Mammary epithelial cell (primary cell): ENCODE results near the gene ADGRD1.

Source experiments
- EZH2 ChIP-seq: IDR thresholded peaks from 2 replicates; pipeline ENCODE4 v1.6.1; 2012; ENCODE audit warnings: low read length, inconsistent platforms, borderline replicate concordance
- TF ChIP-seq, protein P1 (sequence below), 2 donors: IDR thresholded peaks in 1 of 2; conservative IDR thresholded peaks in 1 of 2; 2 replicates each; pipeline ENCODE4 v1.5.1; 2011 to 2012; ENCODE audit warnings: inconsistent platforms in 2 of 2, low read length in 2 of 2, mild to moderate bottlenecking in 2 of 2, control low read depth in 1 of 2, low read depth in 1 of 2; ENCODE audit not compliant: insufficient read depth in 1 of 2; ENCODE audit errors: extremely low read depth in 1 of 2

DNA sequence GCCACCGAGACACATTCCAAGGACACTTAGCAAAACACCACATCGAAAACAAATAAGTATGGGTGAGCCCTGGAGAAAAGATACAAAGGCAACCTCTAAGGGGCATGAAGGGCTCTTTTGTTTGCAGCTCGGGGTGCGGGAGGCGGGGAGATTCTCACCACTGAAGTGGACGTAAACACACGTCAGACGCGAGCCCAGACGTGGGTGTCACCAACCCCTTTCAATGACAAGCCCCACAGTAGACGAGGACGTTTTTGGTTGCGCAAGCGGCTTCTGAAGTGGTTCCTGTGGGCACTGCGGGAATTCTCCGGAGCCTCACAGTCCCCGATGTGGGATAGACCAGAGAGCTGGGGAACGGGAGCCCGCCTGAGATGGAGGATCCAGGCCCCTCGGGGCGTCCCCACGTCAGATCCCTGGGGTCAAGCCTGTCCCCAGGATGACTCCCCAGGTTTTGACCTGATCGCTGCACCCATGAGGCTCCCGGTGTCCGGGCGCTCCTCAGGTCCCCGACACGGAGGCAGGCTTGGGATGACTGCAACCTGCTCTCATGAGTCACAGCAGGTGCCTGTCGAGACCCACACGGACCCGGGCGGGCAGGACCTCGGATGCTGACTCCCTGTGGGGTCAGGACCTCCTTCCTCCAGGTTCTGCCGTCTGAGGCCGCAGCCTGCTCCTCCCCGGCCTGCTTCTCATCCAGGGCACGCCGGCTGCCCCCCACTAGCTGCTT, 20.3 kb upstream of the ADGRD1 start:
- TF ChIP-seq, protein P1, sequence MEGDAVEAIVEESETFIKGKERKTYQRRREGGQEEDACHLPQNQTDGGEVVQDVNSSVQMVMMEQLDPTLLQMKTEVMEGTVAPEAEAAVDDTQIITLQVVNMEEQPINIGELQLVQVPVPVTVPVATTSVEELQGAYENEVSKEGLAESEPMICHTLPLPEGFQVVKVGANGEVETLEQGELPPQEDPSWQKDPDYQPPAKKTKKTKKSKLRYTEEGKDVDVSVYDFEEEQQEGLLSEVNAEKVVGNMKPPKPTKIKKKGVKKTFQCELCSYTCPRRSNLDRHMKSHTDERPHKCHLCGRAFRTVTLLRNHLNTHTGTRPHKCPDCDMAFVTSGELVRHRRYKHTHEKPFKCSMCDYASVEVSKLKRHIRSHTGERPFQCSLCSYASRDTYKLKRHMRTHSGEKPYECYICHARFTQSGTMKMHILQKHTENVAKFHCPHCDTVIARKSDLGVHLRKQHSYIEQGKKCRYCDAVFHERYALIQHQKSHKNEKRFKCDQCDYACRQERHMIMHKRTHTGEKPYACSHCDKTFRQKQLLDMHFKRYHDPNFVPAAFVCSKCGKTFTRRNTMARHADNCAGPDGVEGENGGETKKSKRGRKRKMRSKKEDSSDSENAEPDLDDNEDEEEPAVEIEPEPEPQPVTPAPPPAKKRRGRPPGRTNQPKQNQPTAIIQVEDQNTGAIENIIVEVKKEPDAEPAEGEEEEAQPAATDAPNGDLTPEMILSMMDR (conservative IDR thresholded peaks at IDR 0.05 in 1 of 2, IDR thresholded peaks at IDR 0.05 in 1 of 2; ENCODE audit: extremely low read depth in 1 of 2, insufficient read depth in 1 of 2, low read depth in 1 of 2, low read length in 2 of 2) = no peak
- TF ChIP-seq EZH2 = no peak
